ENCODE data around the gene ADPRM.

- TF ChIP-seq, protein P1, sequence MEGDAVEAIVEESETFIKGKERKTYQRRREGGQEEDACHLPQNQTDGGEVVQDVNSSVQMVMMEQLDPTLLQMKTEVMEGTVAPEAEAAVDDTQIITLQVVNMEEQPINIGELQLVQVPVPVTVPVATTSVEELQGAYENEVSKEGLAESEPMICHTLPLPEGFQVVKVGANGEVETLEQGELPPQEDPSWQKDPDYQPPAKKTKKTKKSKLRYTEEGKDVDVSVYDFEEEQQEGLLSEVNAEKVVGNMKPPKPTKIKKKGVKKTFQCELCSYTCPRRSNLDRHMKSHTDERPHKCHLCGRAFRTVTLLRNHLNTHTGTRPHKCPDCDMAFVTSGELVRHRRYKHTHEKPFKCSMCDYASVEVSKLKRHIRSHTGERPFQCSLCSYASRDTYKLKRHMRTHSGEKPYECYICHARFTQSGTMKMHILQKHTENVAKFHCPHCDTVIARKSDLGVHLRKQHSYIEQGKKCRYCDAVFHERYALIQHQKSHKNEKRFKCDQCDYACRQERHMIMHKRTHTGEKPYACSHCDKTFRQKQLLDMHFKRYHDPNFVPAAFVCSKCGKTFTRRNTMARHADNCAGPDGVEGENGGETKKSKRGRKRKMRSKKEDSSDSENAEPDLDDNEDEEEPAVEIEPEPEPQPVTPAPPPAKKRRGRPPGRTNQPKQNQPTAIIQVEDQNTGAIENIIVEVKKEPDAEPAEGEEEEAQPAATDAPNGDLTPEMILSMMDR (IDR thresholded peaks at IDR 0.05; ENCODE audit: borderline replicate concordance, extremely low read depth, low read length, poor library complexity, severe bottlenecking): no peak
- no peak for TF ChIP-seq EZH2 (IDR thresholded peaks at IDR 0.05; ENCODE audit: borderline replicate concordance, low read depth, low read length, severe bottlenecking)
Observed at GRCh38 chr17:10727192-10727591, 29.8 kb downstream of the ADPRM start.
